Measurements from ENCODE around the gene PRR36.

The PRR36 gene

DNA sequence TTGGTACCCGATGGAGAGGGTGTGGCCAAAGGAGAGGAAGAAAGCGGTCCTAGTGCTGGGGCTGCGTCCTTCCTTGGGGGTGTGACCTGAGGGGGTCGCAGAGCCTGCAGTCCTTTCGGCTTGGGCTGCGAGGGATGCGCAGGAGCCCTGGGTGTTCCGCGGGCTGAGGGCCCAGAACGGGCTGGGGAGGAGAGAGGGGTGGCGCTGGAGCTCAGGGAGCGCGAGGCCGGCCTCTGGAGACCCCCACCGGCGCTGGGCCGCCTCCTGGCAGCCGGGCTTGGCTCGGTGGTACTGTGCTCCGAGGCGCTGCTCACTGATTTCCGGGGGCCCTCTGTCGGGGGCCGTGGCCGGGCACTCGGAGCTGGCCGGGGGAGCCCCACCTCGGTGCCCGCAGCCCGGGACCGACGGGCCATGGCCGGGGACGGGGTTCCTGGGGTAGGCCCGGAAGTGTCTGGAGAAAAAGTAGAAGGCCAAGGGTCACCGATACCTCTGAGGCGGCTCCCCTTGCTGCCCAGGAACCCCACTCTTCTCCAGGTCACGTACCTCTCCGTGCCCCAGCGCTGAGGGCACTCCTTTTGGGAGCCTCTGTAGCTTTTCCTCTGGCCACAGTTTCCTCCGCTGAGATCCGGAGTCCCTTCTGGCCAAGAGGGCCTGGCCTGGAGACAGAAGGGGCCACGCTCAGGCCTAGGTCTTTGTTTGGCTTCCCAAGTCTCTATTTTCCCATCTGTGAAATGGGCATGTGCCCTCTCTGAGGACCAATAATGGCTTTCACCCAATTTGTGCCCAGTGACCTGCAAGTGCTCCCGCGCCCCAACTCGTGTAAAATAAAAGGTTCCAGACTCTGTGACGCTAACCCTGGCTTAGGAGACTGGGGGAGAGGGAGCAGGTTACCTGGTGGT lies 1.6 kb downstream of the PRR36 start:
- no peak for DNase-seq (ENCODE audit: low read depth in 3 of 3)

DNA sequence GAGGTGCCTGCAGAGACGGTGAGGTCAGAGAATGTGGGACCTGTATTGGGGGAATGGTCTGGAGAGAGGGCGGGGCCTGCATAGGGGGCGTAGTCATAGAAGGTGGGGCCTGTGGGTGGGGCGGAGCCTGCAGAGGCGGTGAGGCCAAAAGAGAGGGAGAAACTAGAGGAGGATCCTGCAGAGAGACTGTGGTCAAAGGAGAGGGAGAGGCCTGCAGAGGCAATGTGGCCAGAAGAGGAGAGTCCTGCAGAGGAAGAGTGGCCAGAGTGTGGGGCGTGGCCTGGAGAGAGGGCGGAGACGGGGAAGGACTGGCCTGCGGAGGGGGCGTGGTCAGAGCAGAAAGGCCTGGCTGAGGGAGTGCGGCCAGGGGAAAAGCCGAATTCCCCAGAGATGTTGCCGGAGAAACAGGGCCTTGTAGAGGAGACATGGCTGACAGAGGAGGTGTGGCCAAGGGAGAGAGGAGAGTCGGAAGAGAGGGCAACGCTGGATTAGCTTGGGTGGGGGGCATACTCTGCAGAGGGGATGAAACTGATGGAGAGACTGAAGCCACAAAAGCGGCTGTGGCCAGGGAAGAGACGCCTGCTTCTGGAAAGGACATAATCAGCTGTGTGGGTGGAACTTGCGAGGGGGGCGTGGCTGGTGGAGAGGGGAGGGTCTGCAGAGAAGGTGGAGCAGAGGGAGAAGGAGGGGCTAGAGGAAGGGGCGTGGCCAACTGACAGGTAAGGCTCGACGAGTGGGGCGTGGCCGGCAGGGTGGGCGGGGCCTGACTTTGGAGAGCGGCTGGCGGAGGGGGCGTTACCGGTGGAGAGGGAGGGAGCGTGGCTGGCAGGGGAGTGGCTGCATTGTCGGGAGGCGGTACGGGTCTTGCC lies 2.5 kb downstream of the PRR36 start:
- DNase-seq (ENCODE audit: low read depth in 3 of 3) = peak; percentile 72 to 92 (median 88)

- peak; percentile 33 to 68 (median 67) for DNase-seq (ENCODE audit: low read depth in 3 of 3)
Observed at GRCh38 chr19:7870571-7871436, 3.4 kb downstream of the PRR36 start.

DNA sequence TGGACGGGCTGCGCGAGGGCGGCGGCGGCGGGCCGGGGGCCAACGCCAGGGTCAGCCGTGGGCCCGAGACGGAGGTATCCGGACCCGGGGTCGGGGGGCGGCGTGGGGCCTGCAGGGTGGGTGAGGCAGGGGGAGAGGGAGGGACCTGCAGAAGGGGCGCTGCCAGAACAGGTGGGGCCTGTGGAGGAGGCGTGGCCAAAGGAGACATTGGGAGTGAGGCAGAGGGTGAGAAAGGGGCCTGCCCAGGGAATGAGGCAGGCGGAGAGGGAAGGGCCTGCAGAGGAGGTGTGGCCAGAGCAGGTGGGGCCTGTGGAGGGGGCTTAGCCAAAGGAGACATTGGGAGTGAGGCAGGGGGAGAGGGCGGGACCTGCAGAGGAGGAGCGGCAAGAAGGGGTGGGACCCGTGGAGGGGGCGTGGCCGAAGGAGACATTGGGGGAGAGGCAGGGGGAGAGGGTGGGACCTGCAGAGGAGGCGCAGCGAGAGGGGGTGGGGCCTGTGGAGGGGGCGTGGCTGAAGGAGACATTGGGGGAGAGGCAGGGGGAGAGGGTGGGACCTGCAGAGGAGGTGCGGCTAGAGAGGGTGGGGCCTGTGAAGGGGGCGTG lies 4.2 kb downstream of the PRR36 start:
- DNase-seq (ENCODE audit: low read depth in 3 of 3) = peak in 1 of 3 donors; percentile 63

DNA sequence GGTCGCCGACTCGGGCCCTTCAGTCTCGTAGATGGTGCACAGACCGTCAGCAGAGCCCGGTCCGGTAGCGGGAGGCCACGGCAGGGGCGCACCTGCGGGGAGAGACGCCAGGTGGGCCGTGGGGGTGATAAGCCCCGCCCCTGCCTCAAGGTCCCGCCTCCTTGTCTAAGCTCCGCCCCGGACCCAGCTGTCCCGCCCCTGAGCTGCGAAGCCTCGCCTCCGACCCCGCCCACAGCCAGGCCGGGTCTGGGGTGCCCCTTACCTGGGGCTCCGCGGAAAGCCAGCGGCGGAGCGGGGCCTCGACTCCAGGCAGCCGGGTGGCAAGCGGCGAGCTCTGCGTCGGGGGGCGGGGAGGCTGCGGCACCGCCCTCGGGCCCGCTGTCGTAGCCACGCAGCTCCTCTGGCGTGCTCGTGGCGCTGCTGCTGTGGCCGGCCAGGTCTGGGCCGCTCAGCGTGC lies 4.7 kb downstream of the PRR36 start:
- peak; percentile 67 to 76 (median 70) for DNase-seq (ENCODE audit: low read depth in 3 of 3)

DNA sequence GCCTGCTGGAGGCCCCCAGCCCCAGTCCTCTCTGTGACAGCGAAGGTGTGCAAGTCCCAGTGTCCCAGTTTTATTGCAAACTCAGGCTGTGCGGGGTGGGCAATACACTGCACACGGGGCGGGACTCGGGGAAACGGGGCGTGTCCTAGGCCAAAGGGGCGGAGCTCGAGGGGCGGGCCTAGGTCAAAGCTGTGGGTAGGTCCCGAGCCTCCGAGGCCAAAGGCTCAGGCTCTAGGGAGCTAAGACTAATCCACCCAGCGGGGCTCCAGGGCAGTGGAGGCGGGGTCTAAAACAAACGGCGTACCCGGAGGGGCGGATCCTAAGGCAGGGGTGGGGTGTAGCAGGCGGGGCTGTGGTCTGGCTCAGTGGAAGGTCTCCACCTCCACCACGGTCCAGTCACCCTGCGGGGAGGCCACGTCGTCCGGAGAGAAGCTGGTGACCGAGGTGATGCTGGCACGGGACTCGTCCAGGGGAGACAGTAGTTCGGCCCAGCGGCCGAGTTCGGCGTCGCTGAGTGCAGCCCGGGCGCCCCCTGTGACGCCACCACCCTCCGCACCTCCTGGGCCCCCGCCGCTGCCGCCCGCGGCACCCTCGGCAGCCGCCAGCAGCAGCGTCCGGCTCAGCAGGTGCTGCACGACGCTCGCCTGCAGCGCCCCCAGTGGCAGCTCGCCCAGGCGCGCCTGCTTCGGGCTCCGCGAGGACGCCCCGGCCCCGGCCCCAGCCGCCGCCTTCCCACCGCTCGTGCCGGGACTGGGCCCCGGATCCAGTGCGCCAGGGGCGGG lies 5.3 kb downstream of the PRR36 start:
- DNase-seq (ENCODE audit: low read depth in 3 of 3) = peak; percentile 55 to 68 (median 66)

- DNase-seq (ENCODE audit: low read depth in 3 of 3) = no peak
Observed at GRCh38 chr19:7868326-7868670, 5.9 kb downstream of the PRR36 start.

GRCh38 chr19:7867092-7867844 lies 6.9 kb downstream of the PRR36 start:
- no peak for DNase-seq (ENCODE audit: low read depth in 3 of 3)

DNA sequence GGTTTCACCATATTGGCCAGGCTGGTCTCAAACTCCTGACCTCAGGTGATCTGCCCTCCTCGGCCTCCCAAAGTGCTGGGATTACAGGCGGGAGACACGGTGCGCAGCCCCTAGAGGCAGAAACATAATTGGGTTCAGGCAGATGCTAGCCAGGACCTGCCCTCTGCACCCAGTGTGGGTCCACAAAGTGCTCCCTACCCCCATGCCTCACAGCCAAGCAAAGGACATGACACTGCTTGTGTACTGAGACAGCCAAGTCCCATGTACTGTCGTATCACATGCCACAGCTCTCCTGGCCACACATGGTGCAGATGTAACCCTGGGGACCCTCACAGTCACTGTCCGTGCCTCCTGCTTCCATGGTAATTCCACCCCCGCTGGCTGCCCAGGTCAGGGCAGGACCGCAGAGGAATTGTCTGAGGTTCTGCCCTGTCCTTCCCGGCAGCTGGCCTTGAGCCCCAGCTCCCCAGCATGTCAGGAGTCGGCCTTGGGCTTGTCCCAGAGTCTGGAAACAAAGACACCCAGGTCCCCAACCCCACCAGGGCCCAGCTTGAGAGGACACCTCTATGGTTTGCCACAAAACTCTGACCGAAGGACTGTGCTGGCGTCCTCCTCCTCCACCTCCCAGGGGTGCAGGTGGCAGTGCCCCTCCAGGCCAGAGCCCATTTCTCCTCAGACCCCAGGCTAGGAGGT lies 7.6 kb downstream of the PRR36 start:
- DNase-seq (ENCODE audit: low read depth in 3 of 3) = no peak

DNA sequence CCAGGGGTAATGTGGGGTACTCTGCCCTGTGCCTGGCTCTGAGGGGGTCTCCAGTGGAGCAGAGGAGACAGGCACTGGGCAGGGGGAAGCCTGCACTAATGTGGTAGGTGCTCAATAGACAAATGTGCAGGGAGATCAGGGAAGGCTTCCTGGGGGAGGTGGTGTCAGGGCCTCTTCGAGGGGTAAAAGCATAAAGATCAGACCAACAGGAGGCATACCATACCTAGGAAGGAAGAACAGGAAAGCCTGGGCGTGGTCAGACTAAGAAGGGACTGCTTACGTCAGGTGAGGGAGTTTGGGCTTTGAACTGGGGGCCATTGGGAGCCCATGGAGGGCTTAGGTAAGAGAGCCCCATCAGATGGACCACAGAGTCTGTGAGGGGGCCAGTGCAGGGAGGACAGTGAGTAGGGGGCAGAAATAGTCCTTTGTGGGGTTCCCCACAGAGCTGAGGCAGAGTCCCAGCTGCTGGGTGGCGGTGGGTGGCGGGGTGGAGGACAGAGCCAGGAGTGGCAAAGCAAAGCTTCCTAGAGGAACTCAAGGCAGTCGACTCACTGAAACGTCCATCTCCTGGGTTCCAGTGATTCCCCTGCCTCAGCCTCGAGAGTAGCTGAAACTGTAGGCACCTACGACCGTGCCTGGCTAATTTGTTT lies 8.8 kb downstream of the PRR36 start:
- DNase-seq (ENCODE audit: low read depth in 3 of 3) = no peak

DNA sequence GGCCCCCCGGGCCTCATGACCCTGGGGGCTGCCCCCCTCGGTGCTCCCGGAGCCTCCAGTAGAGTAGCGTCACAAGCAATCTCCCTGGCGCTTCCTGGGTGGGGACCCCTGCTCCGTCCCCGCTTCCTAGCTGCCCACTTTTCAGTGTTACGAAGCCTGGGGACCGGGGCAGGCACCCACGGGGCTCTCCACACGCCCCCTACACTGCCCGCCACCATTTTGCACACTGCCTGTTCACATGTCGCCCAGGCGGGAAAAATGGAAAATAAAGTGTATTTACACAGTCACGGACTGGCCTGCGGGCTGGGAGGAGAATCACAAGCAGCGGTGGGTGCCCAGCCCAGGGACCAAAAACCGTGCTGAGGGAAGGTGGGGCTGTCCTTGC lies 9.5 kb downstream of the PRR36 start:
- no peak for DNase-seq (ENCODE audit: low read depth in 3 of 3)

DNA sequence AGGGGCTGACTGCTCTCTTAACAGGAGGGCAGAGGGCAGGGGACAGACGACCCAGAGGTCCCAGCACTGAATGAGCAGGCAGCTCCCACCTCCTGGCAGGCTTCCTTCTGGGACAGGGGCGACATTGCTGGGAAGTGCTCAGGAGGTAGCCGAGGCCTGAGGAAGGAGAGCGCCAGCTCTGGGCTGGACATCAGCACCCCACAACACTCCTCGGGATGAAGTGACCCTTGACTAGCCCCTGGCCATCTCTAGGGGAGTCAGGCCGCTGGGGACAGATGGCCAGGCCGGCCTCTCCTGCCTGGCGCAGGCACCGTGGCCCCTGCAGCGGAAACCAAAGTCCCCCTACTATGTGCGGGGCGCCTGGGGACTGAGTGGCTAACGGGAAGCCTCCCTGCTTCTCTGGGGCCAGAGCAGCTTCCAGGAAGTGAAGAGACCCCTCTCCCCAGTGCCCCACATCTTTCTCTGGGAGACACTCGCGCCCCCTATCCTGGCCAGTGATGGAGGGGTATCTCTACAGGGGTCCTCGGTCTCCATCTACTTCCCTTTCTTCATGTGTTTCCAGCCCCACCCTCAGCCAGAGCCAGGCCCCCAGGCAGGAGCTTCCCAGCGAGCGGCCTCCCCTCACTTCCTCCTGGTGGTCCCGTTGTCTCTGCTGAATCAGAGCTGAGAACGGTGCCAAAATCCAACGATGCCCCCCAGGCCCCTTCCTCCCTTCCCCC lies 10.1 kb downstream of the PRR36 start:
- no peak for DNase-seq (ENCODE audit: low read depth in 3 of 3)

GRCh38 chr19:7863157-7863970 lies 10.8 kb downstream of the PRR36 start:
- DNase-seq (ENCODE audit: low read depth in 3 of 3) = no peak

GRCh38 chr19:7862413-7862951 lies 11.7 kb downstream of the PRR36 start:
- DNase-seq (ENCODE audit: low read depth in 3 of 3) = peak; percentile 50 to 79 (median 56)

DNA sequence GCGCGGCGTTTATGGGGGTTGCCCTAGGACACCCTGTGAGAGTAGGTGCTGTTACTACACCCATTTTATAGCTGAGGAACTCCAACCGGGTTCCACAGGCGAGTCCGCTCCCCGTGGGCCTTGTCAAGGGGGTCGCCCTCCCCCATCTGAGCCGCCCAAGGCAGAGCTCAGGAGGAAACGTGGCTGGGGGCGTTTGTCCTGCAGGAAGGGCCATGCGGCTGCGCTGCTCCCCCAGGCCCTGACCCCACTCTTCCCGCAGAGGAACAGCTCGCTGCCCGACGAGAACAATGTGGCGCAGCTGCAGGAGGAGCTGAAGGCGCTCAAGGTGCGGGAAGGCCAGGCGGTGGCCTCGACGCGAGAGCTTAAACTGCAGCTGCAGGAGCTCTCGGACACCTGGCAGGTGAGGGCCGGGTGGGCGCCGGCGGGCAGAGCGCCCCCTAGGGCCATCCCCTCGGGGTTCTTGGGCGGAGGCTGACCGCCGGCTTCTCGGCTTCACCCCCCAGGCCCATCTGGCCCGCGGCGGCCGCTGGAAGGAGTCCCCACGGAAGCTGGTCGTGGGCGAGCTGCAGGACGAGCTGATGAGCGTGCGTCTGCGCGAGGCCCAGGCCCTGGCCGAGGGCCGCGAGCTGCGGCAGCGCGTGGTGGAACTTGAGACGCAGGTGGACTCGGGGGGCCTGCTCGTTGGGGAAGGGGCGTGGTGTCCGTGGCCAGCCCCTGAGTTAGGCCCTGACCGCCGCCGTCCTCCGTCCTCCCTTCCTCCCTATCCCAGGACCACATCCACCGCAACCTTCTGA lies 12.4 kb downstream of the PRR36 start:
- no peak for DNase-seq (ENCODE audit: low read depth in 3 of 3)

All from stimulated activated CD4-positive, alpha-beta T cell treated with anti-CD3 and anti-CD28 coated beads, TNF-alpha, amount 100 ng/mL, for 48 hours (primary cell).